ENCODE results near the gene DCP2. TPM values are rescaled to one million over a fixed set of nuclear protein-coding genes. Genes with fewer than 3 reads are reported as not detected.

DCP2 gene
- total RNA-seq, 1 experiment from 2014 or later = 186 TPM

DNA sequence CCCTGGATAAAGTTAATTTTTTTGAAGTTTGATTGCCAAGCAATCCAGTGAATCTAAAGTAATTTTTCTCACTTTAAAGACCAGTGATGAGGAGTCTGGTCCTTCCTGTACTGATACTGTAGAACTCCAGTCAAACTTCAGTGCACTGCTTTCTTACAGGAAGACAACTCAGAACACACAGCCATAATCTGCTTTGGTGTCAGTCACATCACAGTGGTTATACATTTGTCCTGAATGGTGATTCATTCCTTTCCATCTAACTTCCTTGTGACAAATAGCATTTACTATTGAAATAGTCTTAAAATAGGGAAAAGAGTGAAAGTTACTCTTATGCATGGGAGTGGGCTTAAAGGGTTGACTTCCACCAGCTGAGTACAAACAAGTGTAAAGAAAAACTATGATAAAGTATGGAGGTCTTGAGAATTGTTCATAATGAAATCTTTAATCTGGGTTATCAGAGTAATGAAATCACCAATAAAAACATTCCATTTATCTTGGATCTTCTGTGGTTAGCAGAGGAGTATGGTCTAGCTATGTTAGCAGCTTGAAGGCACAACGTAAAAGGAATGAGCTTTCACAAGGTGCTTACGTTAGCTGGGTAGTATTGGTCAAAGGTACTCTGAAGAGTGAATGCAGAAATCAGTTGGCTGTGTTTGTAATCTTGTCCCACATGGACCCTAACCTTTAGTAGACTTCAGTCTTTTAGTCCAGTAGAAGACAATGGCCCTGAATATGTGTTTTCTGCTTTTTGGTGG lies 41.5 kb downstream of the DCP2 start:
- H3K27me3 Mint-ChIP-seq (ENCODE audit: low read depth) = no peaks in the 10 kb centered on the region
- peaks cover 32% of the 10 kb centered on the region for H3K36me3 Mint-ChIP-seq
- DNase-seq (ENCODE audit: low spot score) = no peak
- H3K27ac Mint-ChIP-seq = no peak overlapping the region
- POLR2A ChIA-PET = no interaction called here
- H3K4me1 Mint-ChIP-seq = peaks cover 9% of the 10 kb centered on the region
- TF ChIP-seq, protein P1, sequence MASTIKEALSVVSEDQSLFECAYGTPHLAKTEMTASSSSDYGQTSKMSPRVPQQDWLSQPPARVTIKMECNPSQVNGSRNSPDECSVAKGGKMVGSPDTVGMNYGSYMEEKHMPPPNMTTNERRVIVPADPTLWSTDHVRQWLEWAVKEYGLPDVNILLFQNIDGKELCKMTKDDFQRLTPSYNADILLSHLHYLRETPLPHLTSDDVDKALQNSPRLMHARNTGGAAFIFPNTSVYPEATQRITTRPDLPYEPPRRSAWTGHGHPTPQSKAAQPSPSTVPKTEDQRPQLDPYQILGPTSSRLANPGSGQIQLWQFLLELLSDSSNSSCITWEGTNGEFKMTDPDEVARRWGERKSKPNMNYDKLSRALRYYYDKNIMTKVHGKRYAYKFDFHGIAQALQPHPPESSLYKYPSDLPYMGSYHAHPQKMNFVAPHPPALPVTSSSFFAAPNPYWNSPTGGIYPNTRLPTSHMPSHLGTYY (CRISPR knock-in tag; IDR thresholded peaks at IDR 0.05) = no peak
- TF ChIP-seq, protein P2, sequence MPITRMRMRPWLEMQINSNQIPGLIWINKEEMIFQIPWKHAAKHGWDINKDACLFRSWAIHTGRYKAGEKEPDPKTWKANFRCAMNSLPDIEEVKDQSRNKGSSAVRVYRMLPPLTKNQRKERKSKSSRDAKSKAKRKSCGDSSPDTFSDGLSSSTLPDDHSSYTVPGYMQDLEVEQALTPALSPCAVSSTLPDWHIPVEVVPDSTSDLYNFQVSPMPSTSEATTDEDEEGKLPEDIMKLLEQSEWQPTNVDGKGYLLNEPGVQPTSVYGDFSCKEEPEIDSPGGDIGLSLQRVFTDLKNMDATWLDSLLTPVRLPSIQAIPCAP (CRISPR knock-in tag; IDR thresholded peaks at IDR 0.05) = no peak
- TF ChIP-seq ZSCAN18 (CRISPR knock-in tag; IDR thresholded peaks at IDR 0.05) = no peak
- TF ChIP-seq MXD4 (CRISPR knock-in tag; IDR thresholded peaks at IDR 0.05; ENCODE audit: borderline replicate concordance) = no peak
- TF ChIP-seq RELA (CRISPR knock-in tag; IDR thresholded peaks at IDR 0.05; ENCODE audit: borderline replicate concordance) = no peak
- no peak for TF ChIP-seq MYBL2 (CRISPR knock-in tag; IDR thresholded peaks at IDR 0.05)
- no peak for TF ChIP-seq ZNF423 (CRISPR knock-in tag; IDR thresholded peaks at IDR 0.05)
- TF ChIP-seq ELF4 (CRISPR knock-in tag; IDR thresholded peaks at IDR 0.05; ENCODE audit: low read depth) = no peak
- TF ChIP-seq, protein P3, sequence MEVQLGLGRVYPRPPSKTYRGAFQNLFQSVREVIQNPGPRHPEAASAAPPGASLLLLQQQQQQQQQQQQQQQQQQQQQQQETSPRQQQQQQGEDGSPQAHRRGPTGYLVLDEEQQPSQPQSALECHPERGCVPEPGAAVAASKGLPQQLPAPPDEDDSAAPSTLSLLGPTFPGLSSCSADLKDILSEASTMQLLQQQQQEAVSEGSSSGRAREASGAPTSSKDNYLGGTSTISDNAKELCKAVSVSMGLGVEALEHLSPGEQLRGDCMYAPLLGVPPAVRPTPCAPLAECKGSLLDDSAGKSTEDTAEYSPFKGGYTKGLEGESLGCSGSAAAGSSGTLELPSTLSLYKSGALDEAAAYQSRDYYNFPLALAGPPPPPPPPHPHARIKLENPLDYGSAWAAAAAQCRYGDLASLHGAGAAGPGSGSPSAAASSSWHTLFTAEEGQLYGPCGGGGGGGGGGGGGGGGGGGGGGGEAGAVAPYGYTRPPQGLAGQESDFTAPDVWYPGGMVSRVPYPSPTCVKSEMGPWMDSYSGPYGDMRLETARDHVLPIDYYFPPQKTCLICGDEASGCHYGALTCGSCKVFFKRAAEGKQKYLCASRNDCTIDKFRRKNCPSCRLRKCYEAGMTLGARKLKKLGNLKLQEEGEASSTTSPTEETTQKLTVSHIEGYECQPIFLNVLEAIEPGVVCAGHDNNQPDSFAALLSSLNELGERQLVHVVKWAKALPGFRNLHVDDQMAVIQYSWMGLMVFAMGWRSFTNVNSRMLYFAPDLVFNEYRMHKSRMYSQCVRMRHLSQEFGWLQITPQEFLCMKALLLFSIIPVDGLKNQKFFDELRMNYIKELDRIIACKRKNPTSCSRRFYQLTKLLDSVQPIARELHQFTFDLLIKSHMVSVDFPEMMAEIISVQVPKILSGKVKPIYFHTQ (CRISPR knock-in tag; IDR thresholded peaks at IDR 0.05) = no peak
- no peak for TF ChIP-seq EMX1 (CRISPR knock-in tag; IDR thresholded peaks at IDR 0.05)
- no peak for TF ChIP-seq SMAD4 (CRISPR knock-in tag; IDR thresholded peaks at IDR 0.05)
- no peaks in the 10 kb centered on the region for H3K9me3 Mint-ChIP-seq
- no peak overlapping the region for H3K4me3 Mint-ChIP-seq
- CTCF ChIA-PET = interaction anchor here (1.4 kb wide), 1 partner anchor 22 kb away, joined by 6 read pairs; no protein-coding TSS in a partner anchor
- ATAC-seq = no peak

- Mint-ChIP-seq H3K36me3 (peaks cover 30% of the 10 kb centered on the region), H3K27me3 (ENCODE audit: low read depth) (no peaks in the 10 kb centered on the region), H3K9me3 (no peaks in the 10 kb centered on the region), H3K27ac (no peak overlapping the region), H3K4me3 (no peak overlapping the region), H3K4me1 (peaks cover 11% of the 10 kb centered on the region)
- POLR2A ChIA-PET = no interaction called here
- no peak for DNase-seq (ENCODE audit: low spot score)
- no peak for ATAC-seq
- CTCF ChIA-PET = no interaction called here
- TF ChIP-seq NR2C2 (CRISPR knock-in tag; IDR thresholded peaks at IDR 0.05) = no peak
- no peak for TF ChIP-seq SMAD3 (CRISPR knock-in tag; IDR thresholded peaks at IDR 0.05; ENCODE audit: borderline replicate concordance)
- no peak for TF ChIP-seq GTF2I (CRISPR knock-in tag; conservative IDR thresholded peaks at IDR 0.05)
- TF ChIP-seq NFE2L1 (CRISPR knock-in tag; IDR thresholded peaks at IDR 0.05) = no peak
- TF ChIP-seq ZNF423 (CRISPR knock-in tag; IDR thresholded peaks at IDR 0.05) = no peak
- no peak for TF ChIP-seq ETV6 (CRISPR knock-in tag; IDR thresholded peaks at IDR 0.05)
- TF ChIP-seq EMX1 (CRISPR knock-in tag; IDR thresholded peaks at IDR 0.05) = no peak
- no peak for TF ChIP-seq JUN (CRISPR knock-in tag; IDR thresholded peaks at IDR 0.05)
- TF ChIP-seq, protein P4, sequence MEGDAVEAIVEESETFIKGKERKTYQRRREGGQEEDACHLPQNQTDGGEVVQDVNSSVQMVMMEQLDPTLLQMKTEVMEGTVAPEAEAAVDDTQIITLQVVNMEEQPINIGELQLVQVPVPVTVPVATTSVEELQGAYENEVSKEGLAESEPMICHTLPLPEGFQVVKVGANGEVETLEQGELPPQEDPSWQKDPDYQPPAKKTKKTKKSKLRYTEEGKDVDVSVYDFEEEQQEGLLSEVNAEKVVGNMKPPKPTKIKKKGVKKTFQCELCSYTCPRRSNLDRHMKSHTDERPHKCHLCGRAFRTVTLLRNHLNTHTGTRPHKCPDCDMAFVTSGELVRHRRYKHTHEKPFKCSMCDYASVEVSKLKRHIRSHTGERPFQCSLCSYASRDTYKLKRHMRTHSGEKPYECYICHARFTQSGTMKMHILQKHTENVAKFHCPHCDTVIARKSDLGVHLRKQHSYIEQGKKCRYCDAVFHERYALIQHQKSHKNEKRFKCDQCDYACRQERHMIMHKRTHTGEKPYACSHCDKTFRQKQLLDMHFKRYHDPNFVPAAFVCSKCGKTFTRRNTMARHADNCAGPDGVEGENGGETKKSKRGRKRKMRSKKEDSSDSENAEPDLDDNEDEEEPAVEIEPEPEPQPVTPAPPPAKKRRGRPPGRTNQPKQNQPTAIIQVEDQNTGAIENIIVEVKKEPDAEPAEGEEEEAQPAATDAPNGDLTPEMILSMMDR (IDR thresholded peaks at IDR 0.05) = no peak
- no peak for TF ChIP-seq ZNF121 (CRISPR knock-in tag; IDR thresholded peaks at IDR 0.05)
- no peak for TF ChIP-seq NR3C1 (CRISPR knock-in tag; conservative IDR thresholded peaks at IDR 0.05; ENCODE audit: low read depth)
- TF ChIP-seq, protein P1 (CRISPR knock-in tag; IDR thresholded peaks at IDR 0.05) = no peak
- no peak for TF ChIP-seq CBFB (CRISPR knock-in tag; IDR thresholded peaks at IDR 0.05; ENCODE audit: low read depth)
- no peak for TF ChIP-seq ZSCAN18 (CRISPR knock-in tag; IDR thresholded peaks at IDR 0.05)
Measured at GRCh38 chr5:113020461-113021273, 44.1 kb downstream of the DCP2 start.

Measured in WTC11 (cell line).